Upper lobe of left lung (tissue), 6 donors: Measurements from ENCODE around the gene COMTD1. TPM values are rescaled to one million over a fixed set of nuclear protein-coding genes. Genes with fewer than 3 reads are reported as not detected.

Source experiments
- ATAC-seq, 2 donors: fragments of 200-7000 bp; cut with Tn5 transposase; one replicate each; pipeline ENCODE4 v1.9.1; 2022; ENCODE audit warnings: mild to moderate bottlenecking in 2 of 2, moderate library complexity in 2 of 2; ENCODE audit not compliant: low FRiP score in 2 of 2
- DNase-seq, 2 donors: peaks; one replicate each; pipeline ENCODE4 v3.0.0-alpha.2; 2019 to 2020
- H3K27ac ChIP-seq, 4 donors: fragments of 200-600 bp; sonication (generic); one replicate each; pipeline ENCODE4 v1.5.1; 2016 to 2019
- H3K27me3 ChIP-seq, 4 donors: fragments of 200-600 bp; sonication (generic); one replicate each; pipeline ENCODE4 v1.5.1; 2017 to 2019
- H3K36me3 ChIP-seq, 4 donors: fragments of 200-600 bp; sonication (generic); one replicate each; pipeline ENCODE4 v1.5.1; 2016 to 2019
- H3K4me1 ChIP-seq, 4 donors: fragments of 200-600 bp; sonication (generic); one replicate each; pipeline ENCODE4 v1.5.1; 2018 to 2019
- H3K4me3 ChIP-seq, 4 donors: fragments of 200-600 bp; sonication (generic); one replicate each; pipeline ENCODE4 v1.5.1; 2017 to 2019; ENCODE audit warnings: mild to moderate bottlenecking in 2 of 4, moderate library complexity in 1 of 4
- H3K9me3 ChIP-seq, 4 donors: fragments of 200-600 bp; sonication (generic); one replicate each; pipeline ENCODE4 v1.5.1; 2018 to 2019
- EP300 ChIP-seq, 4 donors: sonication (generic); formaldehyde crosslinking; IDR thresholded peaks; one replicate each; pipeline ENCODE4 v1.5.1; 2017; ENCODE audit warnings: antibody characterized with exemption in 4 of 4, control low read depth in 2 of 4
- POLR2A ChIP-seq, 4 donors: fragments of 450-650 bp; IDR thresholded peaks; one replicate each; pipeline ENCODE4 v1.5.1; 2016 to 2017; ENCODE audit warnings: antibody characterized with exemption in 4 of 4, mild to moderate bottlenecking in 2 of 4
- POLR2AphosphoS5 ChIP-seq, 2 donors: sonication (generic); formaldehyde crosslinking; IDR thresholded peaks; one replicate each; pipeline ENCODE4 v1.5.1; 2017; ENCODE audit warnings: antibody characterized with exemption in 2 of 2
- WGBS, 2 donors: methylation state at CpG; one replicate each; pipeline ENCODE4 v1.1.5; 2017 to 2018; 5-methylcytosine and 5-hydroxymethylcytosine counted together
- total RNA-seq, 6 donors: library from RNA; depleted of rRNA in 4 of 6; stranded (reverse); fragments of >200 nt in 4 of 6; gene quantifications; one replicate each; pipeline versions ENCODE4 v1.1.0 to v1.2.1, GENCODE V29; 2016 to 2021
- TF ChIP-seq, protein P1 (sequence below), 6 experiments: fragments of 450-650 bp in 4 of 6; fragments of 200-600 bp in 2 of 6; sonication (generic) in 2 of 6; IDR thresholded peaks; one replicate each; pipeline ENCODE4 v1.5.1; 2016 to 2019; ENCODE audit warnings: antibody characterized with exemption in 6 of 6
- donor health status: DM: no; HTN: no; CAD: no; lungs with moderate emphysema.
- donor health status: DM: no; HTN: yes; CAD: no; lungs with severe emphysema.

COMTD1 gene
- total RNA-seq, 6 donors from 2014 or later = 28.0 to 56.6 (median 35.6) TPM

DNA sequence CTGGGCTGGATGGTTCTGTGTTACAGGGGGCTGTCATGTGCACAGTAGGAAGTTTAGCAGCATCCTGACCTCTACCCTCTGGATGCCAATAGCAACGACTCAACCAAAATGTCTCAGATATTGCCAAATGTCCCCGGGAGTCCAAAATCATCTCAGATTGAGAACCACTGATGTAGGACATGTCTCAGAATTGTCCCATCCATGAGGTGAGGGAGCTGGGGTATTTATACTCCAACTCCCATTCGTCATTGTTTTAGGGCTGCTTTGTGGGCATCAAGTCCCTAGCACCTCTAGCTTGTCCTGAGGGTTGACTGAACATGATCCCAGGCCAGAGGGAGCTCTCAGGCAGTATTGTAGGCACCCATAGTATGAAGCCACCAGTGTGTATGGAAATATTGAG is 25.2 kb upstream of the COMTD1 start:
- TF ChIP-seq EP300 (IDR thresholded peaks at IDR 0.05) (no peak), POLR2A (IDR thresholded peaks at IDR 0.05) (no peak), POLR2AphosphoS5 (IDR thresholded peaks at IDR 0.05) (no peak)
- TF ChIP-seq, protein P1, sequence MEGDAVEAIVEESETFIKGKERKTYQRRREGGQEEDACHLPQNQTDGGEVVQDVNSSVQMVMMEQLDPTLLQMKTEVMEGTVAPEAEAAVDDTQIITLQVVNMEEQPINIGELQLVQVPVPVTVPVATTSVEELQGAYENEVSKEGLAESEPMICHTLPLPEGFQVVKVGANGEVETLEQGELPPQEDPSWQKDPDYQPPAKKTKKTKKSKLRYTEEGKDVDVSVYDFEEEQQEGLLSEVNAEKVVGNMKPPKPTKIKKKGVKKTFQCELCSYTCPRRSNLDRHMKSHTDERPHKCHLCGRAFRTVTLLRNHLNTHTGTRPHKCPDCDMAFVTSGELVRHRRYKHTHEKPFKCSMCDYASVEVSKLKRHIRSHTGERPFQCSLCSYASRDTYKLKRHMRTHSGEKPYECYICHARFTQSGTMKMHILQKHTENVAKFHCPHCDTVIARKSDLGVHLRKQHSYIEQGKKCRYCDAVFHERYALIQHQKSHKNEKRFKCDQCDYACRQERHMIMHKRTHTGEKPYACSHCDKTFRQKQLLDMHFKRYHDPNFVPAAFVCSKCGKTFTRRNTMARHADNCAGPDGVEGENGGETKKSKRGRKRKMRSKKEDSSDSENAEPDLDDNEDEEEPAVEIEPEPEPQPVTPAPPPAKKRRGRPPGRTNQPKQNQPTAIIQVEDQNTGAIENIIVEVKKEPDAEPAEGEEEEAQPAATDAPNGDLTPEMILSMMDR (IDR thresholded peaks at IDR 0.05) = no peak
- DNase-seq = no peak
- no peaks in the 10 kb centered on the region for H3K27me3 ChIP-seq
- WGBS, 2 donors = 58 to 100% methylated on average over 3 of the region's 3 CpGs
- no peaks in the 10 kb centered on the region for H3K9me3 ChIP-seq
- H3K27ac ChIP-seq = no peak overlapping the region
- H3K36me3 ChIP-seq = no peaks in the 10 kb centered on the region
- ATAC-seq = no peak
- H3K4me1 ChIP-seq = peaks cover 0 to 3% (median 0%) of the 10 kb centered on the region in 4 donors
- H3K4me3 ChIP-seq = no peak overlapping the region

DNA sequence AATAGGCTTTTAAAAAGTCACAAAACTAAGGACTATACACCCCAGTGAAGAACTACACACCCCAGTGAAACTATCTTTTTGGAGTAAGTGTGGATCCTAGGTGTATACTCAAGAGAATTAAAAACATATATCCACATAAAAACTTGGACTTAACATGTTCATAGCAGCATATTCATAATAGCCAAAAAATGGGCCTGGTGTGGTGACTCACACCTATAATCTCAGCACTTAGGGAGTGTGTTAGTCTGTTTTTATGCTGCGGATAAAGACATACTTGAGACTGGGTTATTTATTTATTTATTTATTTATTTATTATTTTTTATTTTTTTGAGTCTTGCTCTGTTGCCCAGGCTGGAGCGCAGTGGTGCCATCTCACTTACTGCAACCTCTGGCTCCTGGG is 19.0 kb upstream of the COMTD1 start:
- 98 to 100% methylated on average over 2 of the region's 2 CpGs for WGBS, 2 donors
- Histone ChIP-seq H3K27me3 (no peaks in the 10 kb centered on the region), H3K9me3 (peaks cover 8 to 32% (median 15%) of the 10 kb centered on the region in 4 donors), H3K4me3 (no peak overlapping the region), H3K4me1 (no peaks in the 10 kb centered on the region), H3K27ac (no peak overlapping the region), H3K36me3 (no peaks in the 10 kb centered on the region)
- DNase-seq (no peak), ATAC-seq (no peak)
- TF ChIP-seq, protein P1 (IDR thresholded peaks at IDR 0.05) = no peak
- TF ChIP-seq POLR2AphosphoS5 (IDR thresholded peaks at IDR 0.05) = no peak
- no peak for TF ChIP-seq EP300 (IDR thresholded peaks at IDR 0.05)
- TF ChIP-seq POLR2A (IDR thresholded peaks at IDR 0.05) = no peak

DNA sequence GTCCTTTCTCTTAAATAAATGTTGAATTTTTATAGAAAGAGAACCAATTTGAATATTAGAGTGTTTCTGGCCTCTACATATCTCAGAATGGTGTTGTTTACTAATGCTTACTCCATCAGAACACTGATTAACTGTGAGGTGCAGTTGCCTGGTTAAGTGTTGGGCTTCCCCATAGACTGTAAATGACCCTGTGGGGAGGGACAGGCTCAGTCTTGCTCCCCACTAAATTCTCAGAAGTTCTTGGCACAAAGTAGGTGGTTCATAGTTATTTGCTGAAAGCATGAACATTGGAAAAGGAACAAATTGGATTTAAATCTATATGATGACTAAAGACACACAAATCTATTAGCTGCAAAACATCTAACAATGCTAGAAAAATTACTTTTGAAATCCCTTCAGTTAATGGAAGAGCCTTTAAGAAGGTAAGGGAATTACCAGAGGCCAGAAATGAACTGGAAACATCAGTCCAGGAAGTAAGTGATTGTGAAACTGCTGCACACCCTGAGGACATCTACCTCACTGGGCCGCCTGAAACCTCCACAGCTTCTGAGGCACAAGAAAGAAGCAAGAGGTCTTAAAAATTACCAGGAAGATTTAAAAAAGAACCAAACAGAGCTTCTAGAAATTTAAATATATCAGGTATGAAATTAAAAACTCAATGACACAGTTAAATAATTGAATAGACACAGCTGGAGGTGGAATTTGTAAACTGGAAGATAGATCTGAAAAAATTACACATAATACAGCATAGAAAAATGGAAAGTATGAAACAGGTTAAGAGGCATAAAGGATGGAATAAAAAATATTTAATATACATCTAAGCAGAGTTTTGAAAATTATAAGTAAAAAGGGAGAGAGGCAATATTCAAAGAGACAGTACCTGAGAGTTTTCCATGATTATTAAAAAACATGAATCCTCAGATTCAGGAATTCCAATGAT is 17.8 kb upstream of the COMTD1 start:
- no peak overlapping the region for H3K27ac ChIP-seq
- H3K9me3 ChIP-seq = peaks cover 8 to 32% (median 15%) of the 10 kb centered on the region in 4 donors
- no peak for TF ChIP-seq POLR2AphosphoS5 (IDR thresholded peaks at IDR 0.05)
- no peak for TF ChIP-seq EP300 (IDR thresholded peaks at IDR 0.05)
- no peak for TF ChIP-seq POLR2A (IDR thresholded peaks at IDR 0.05)
- TF ChIP-seq, protein P1 (IDR thresholded peaks at IDR 0.05) = no peak
- no peaks in the 10 kb centered on the region for H3K27me3 ChIP-seq
- H3K36me3 ChIP-seq = no peaks in the 10 kb centered on the region
- ATAC-seq (no peak), DNase-seq (no peak)
- 95 to 100% methylated on average over 1 of the region's 1 CpG for WGBS, 2 donors
- no peak overlapping the region for H3K4me3 ChIP-seq
- H3K4me1 ChIP-seq = no peaks in the 10 kb centered on the region

DNA sequence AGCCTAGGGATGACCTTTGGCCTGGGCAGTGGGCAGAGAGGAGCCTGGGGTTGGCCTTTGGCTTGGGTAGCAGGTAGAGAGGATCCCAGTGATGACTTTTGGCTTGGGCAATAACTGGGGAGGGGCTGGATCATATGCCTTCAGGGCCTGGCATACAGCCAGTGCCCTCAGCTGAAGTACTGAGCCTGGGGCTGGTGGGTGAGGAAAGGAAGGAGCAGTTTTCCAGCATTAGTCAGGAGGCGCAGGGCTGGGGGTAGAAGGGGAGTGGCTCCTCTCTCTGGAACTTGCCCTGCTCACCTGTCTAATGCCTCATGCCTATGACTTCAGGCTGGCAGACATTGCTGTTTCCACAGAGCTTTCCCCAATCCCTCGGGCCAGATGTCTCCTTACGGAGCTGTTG is 15.2 kb upstream of the COMTD1 start:
- DNase-seq (no peak), ATAC-seq (no peak)
- Histone ChIP-seq H3K4me3 (no peak overlapping the region), H3K27ac (no peak overlapping the region), H3K9me3 (peaks cover 8 to 32% (median 15%) of the 10 kb centered on the region in 4 donors), H3K36me3 (no peaks in the 10 kb centered on the region), H3K4me1 (peaks cover 0 to 4% (median under 1%) of the 10 kb centered on the region in 4 donors), H3K27me3 (no peaks in the 10 kb centered on the region)
- TF ChIP-seq POLR2A (IDR thresholded peaks at IDR 0.05) (no peak), POLR2AphosphoS5 (IDR thresholded peaks at IDR 0.05) (no peak)
- TF ChIP-seq, protein P1 (IDR thresholded peaks at IDR 0.05) = no peak
- 94 to 100% methylated on average over 3 of the region's 3 CpGs for WGBS, 2 donors
